IPS-NIHi11 (cell line): Measurements from ENCODE around the gene GFOD1.

Experiments
- DNase-seq: peaks from one replicate; pipeline ENCODE4 v3.0.0; 2012; ENCODE audit warnings: mixed read lengths, low spot score

GFOD1 gene

GRCh38 chr6:13485303-13485702 is 2.1 kb downstream of the GFOD1 start:
- DNase-seq, result no peak

- no peak for DNase-seq
Observed at GRCh38 chr6:13484827-13485226, 2.6 kb downstream of the GFOD1 start.

GRCh38 chr6:13484138-13484708 is 3.2 kb downstream of the GFOD1 start:
- no peak for DNase-seq

GRCh38 chr6:13480631-13481501 is 6.5 kb downstream of the GFOD1 start:
- no peak for DNase-seq

GRCh38 chr6:13479971-13480434 is 7.4 kb downstream of the GFOD1 start:
- no peak for DNase-seq

GRCh38 chr6:13479206-13479800 is 8.1 kb downstream of the GFOD1 start:
- DNase-seq, result no peak

- no peak for DNase-seq
Observed at GRCh38 chr6:13478525-13478966, 8.9 kb downstream of the GFOD1 start.

GRCh38 chr6:13474787-13475186 is 12.6 kb downstream of the GFOD1 start:
- no peak for DNase-seq

- DNase-seq, result no peak
Observed at GRCh38 chr6:13474360-13474759, 13.0 kb downstream of the GFOD1 start.

GRCh38 chr6:13473768-13474165 is 13.6 kb downstream of the GFOD1 start:
- no peak for DNase-seq

- DNase-seq, result no peak
Observed at GRCh38 chr6:13472976-13473767, 14.2 kb downstream of the GFOD1 start.

- no peak for DNase-seq
Observed at GRCh38 chr6:13472099-13472498, 15.3 kb downstream of the GFOD1 start.

- DNase-seq, result no peak
Observed at GRCh38 chr6:13471184-13471583, 16.2 kb downstream of the GFOD1 start.

- DNase-seq, result no peak
Observed at GRCh38 chr6:13470238-13471140, 16.9 kb downstream of the GFOD1 start.

GRCh38 chr6:13469693-13470092 is 17.7 kb downstream of the GFOD1 start:
- no peak for DNase-seq

- DNase-seq, result no peak
Observed at GRCh38 chr6:13468839-13469238, 18.6 kb downstream of the GFOD1 start.

- DNase-seq, result no peak
Observed at GRCh38 chr6:13467216-13467600, 20.2 kb downstream of the GFOD1 start.

- DNase-seq, result no peak
Observed at GRCh38 chr6:13466304-13467215, 20.8 kb downstream of the GFOD1 start.

GRCh38 chr6:13465734-13466133 is 21.7 kb downstream of the GFOD1 start:
- no peak for DNase-seq

- DNase-seq, result no peak
Observed at GRCh38 chr6:13463941-13464340, 23.5 kb downstream of the GFOD1 start.
